Kidney (tissue), 14 donors: Measurements from ENCODE around the gene KLHL18. TPM values are rescaled to one million over a fixed set of nuclear protein-coding genes. Genes with fewer than 3 reads are reported as not detected.

Experiments used
- DNase-seq, 5 donors: peaks; one replicate each; pipeline ENCODE4 v3.0.0-alpha.2; 2013 to 2020
- FAIRE-seq: peaks from 2 replicates; lab custom pipeline; 2012; peaks lifted over from hg19 to GRCh38; lab: Jason Lieb, UNC
- H3K27ac ChIP-seq, 2 donors: one replicate each; pipeline ENCODE4 v1.7.0; 2013; ENCODE audit warnings: low read depth in 2 of 2, low read length in 2 of 2, inconsistent platforms in 1 of 2
- H3K27me3 ChIP-seq: one replicate; pipeline ENCODE4 v1.7.1; 2013; ENCODE audit warnings: low read length, inconsistent platforms; ENCODE audit not compliant: control insufficient read depth, insufficient read depth
- H3K36me3 ChIP-seq, 3 donors: one replicate each; pipeline versions ENCODE4 v1.7.0 to v1.7.1; 2013; ENCODE audit warnings: low read length in 3 of 3, control low read depth in 1 of 3, inconsistent platforms in 1 of 3; ENCODE audit not compliant: insufficient read depth in 3 of 3, control insufficient read depth in 2 of 3
- H3K4me1 ChIP-seq, 3 donors: one replicate each; pipeline versions ENCODE4 v1.7.0 to v1.7.1; 2013; ENCODE audit warnings: low read length in 3 of 3, inconsistent platforms in 1 of 3, low read depth in 1 of 3; ENCODE audit not compliant: control insufficient read depth in 2 of 3, insufficient read depth in 2 of 3
- H3K4me3 ChIP-seq, 3 donors: one replicate each; pipeline versions ENCODE4 v1.7.0 to v1.8.1; 2013; ENCODE audit warnings: low read length in 3 of 3, control low read depth in 1 of 3, inconsistent platforms in 1 of 3
- H3K9ac ChIP-seq, 3 donors: one replicate each; pipeline versions ENCODE4 v1.7.0 to v1.7.1; 2013; ENCODE audit warnings: low read length in 3 of 3, control low read depth in 1 of 3, inconsistent platforms in 1 of 3
- H3K9me3 ChIP-seq, 3 donors: one replicate each; pipeline versions ENCODE4 v1.7.0 to v1.7.1; 2013; ENCODE audit warnings: low read length in 3 of 3, control low read depth in 1 of 3, inconsistent platforms in 1 of 3; ENCODE audit not compliant: control insufficient read depth in 2 of 3, insufficient read depth in 1 of 3
- intact Hi-C: fragments of 100-400 bp; cut with DNase I; formaldehyde crosslinking; loops from one replicate; pipeline ENCODE4 v1.11.1; 2022
- polyA plus RNA-seq: library from polyadenylated mRNA; stranded (reverse); fragments of 350-450 nt; fragmentation: Illumina TruSeq; extraction: RNeasy Lipid Tissue Mini Kit (QIAGEN cat#74804); gene quantifications from one replicate; pipeline ENCODE4 v1.2.3, GENCODE V29; 2014; ENCODE audit warnings: low read depth, low replicate concordance; ENCODE audit not compliant: insufficient read depth
- total RNA-seq: library from RNA; stranded (reverse); fragmentation: NEBNext Ultra II Directional; extraction: Animal tissue kit (Norgen Biotek cat#: 25700); gene quantifications from one replicate; pipeline ENCODE4 v1.2.1, GENCODE V29; 2021
- TF ChIP-seq, protein P1 (sequence below): IDR thresholded peaks from 3 replicates; pipeline ENCODE4 v1.5.1; 2012; ENCODE audit warnings: mild to moderate bottlenecking, moderate library complexity, borderline replicate concordance; ENCODE audit not compliant: insufficient read depth; ENCODE audit errors: extremely low read depth
- donor health status: control.
- donor health status: control.
- donor health status: control.
- donor health status: control.
- donor health status: control.
- donor health status: DM: yes; HTN: yes; CAD: no.
- donor health status: Normal renal cell carcinoma (clear cell type).

KLHL18 gene
- total and polyA plus RNA-seq, 2 donors from 2014 or later, result 10.6 to 31.1 TPM

DNA sequence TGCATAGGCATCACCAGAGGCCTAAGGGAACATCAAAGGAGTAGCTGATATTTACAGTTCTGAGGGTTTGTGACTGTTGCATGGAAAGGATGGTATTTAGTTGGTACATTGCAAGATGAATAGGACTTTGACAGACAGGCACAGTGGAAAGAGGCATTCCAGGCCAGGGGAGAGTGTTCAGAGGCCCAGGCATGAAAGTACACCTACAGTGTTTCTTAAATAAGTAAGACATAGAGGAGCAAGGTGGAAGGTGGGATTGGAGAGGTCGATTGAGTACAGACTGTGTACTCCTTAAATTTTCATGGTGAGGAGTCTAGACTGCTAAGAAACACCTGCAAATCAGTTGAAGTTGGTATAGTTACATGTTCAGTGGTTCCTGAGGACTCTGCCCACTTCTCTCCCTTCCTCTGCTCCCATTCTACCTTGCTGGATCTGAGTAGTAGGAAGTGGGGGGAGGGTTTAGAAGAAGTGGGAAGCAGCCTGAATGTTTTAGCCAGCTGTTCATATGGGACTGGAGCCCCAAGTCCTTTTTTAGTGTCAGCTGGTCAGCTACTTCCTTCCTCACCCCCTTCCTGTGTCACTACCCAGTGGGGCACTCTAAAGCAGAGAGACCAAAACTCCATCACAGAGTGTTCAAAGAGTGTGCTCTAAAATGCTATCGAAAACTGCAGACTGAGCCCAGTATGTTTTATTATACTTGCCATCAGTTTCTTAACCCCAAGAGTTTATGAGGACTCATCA is 14.0 kb downstream of the KLHL18 start:
- Histone ChIP-seq H3K4me1 (peaks cover 0 to 5% (median 0%) of the 10 kb centered on the region in 3 donors), H3K27me3 (no peaks in the 10 kb centered on the region), H3K27ac (no peak overlapping the region), H3K9ac (no peak overlapping the region), H3K4me3 (no peak overlapping the region), H3K36me3 (no peaks in the 10 kb centered on the region), H3K9me3 (no peaks in the 10 kb centered on the region)
- FAIRE-seq (no peak), DNase-seq (no peak)
- TF ChIP-seq, protein P1, sequence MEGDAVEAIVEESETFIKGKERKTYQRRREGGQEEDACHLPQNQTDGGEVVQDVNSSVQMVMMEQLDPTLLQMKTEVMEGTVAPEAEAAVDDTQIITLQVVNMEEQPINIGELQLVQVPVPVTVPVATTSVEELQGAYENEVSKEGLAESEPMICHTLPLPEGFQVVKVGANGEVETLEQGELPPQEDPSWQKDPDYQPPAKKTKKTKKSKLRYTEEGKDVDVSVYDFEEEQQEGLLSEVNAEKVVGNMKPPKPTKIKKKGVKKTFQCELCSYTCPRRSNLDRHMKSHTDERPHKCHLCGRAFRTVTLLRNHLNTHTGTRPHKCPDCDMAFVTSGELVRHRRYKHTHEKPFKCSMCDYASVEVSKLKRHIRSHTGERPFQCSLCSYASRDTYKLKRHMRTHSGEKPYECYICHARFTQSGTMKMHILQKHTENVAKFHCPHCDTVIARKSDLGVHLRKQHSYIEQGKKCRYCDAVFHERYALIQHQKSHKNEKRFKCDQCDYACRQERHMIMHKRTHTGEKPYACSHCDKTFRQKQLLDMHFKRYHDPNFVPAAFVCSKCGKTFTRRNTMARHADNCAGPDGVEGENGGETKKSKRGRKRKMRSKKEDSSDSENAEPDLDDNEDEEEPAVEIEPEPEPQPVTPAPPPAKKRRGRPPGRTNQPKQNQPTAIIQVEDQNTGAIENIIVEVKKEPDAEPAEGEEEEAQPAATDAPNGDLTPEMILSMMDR, result no peak
- intact Hi-C loops, result no loop called here

DNA sequence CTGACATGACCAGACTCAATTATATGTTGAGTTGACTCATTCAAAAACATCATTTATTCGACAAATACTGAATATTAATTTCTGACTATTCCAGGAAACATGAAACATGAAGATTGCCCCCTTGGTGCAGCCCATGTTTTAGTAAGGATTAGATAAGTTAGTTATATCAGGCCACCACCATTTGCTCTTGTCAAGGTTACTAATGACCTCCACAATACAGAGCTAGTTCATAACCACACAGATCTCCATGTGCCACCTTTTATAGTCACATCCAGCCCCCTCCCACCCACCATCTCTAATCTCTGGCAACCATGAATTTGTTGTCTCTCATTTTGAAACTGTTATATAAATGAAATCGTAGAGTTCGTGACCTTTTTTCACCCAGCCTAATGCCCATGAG is 15.7 kb downstream of the KLHL18 start:
- Histone ChIP-seq H3K27me3 (no peaks in the 10 kb centered on the region), H3K27ac (no peak overlapping the region), H3K4me3 (no peak overlapping the region), H3K36me3 (peaks cover 0 to 3% (median 0%) of the 10 kb centered on the region in 3 donors), H3K4me1 (peaks cover 0 to 5% (median 0%) of the 10 kb centered on the region in 3 donors), H3K9me3 (no peaks in the 10 kb centered on the region), H3K9ac (no peak overlapping the region)
- intact Hi-C loops, result no loop called here
- TF ChIP-seq, protein P1, result no peak
- DNase-seq (no peak), FAIRE-seq (no peak)

DNA sequence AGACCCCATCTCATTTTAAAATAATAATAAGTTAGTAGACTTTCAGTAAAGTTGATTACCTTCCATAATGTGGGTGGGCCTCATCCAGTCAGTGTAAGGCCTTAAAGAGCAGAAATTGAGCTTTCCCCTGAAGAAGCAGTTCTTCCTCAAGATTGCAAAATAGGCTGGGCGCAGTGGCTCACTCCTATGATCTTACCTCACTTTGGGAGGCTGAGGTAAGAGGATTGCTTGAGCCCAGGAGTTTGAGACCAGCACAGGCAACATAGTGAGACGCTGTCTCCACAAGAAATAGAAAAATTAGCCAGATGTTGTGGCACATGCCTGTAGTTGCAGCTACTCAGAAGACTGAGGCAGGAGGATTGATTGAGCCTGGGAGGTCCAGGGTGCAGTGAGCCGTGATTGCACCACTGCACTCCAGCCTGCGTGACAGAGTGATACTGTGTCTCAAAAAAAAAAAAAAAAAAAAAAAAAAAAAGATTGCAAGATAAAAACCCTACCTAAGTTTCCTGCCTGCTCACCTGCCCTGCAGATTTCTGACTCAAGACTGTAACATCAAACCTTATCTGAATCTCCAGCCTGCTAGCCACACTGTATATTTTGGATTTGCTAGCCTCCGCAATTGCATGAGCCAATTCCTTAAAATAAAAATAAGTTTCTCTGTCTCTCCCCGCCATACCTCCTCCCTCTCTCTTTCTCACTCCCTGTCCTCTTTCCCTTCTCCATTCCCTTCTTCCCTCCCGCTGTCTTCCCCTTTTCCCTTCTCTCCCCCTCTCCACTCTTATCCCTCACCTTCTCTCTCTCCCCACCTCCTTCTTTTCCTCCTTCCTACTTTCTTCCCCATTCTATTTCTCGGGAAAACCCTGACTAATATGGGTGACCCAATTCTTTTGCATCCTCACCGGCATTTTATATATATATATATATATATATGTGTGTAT is 16.9 kb downstream of the KLHL18 start:
- intact Hi-C loops, result no loop called here
- no peak for DNase-seq
- TF ChIP-seq, protein P1, result no peak
- peaks cover 0 to 5% (median 0%) of the 10 kb centered on the region in 3 donors for H3K4me1 ChIP-seq
- H3K27ac ChIP-seq, result no peak overlapping the region
- H3K9ac ChIP-seq, result no peak overlapping the region
- H3K4me3 ChIP-seq, result no peak overlapping the region
- no peaks in the 10 kb centered on the region for H3K27me3 ChIP-seq
- peaks cover 0 to 3% (median 0%) of the 10 kb centered on the region in 3 donors for H3K36me3 ChIP-seq
- FAIRE-seq, result no peak
- H3K9me3 ChIP-seq, result no peaks in the 10 kb centered on the region
